ENCODE measurements around the gene PARD3.

GRCh38 chr10:34396663-34397062, 418.4 kb downstream of the PARD3 start:
- TF ChIP-seq POLR2AphosphoS5 (IDR thresholded peaks at IDR 0.05) (no peak), POLR2A (IDR thresholded peaks at IDR 0.05; ENCODE audit: low read depth) (no peak), EP300 (IDR thresholded peaks at IDR 0.05) (no peak)
- TF ChIP-seq, protein P1, sequence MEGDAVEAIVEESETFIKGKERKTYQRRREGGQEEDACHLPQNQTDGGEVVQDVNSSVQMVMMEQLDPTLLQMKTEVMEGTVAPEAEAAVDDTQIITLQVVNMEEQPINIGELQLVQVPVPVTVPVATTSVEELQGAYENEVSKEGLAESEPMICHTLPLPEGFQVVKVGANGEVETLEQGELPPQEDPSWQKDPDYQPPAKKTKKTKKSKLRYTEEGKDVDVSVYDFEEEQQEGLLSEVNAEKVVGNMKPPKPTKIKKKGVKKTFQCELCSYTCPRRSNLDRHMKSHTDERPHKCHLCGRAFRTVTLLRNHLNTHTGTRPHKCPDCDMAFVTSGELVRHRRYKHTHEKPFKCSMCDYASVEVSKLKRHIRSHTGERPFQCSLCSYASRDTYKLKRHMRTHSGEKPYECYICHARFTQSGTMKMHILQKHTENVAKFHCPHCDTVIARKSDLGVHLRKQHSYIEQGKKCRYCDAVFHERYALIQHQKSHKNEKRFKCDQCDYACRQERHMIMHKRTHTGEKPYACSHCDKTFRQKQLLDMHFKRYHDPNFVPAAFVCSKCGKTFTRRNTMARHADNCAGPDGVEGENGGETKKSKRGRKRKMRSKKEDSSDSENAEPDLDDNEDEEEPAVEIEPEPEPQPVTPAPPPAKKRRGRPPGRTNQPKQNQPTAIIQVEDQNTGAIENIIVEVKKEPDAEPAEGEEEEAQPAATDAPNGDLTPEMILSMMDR (IDR thresholded peaks at IDR 0.05) = no peak
